ENCODE results near the gene NTM. TPM values are rescaled to one million over a fixed set of nuclear protein-coding genes. Genes with fewer than 3 reads are reported as not detected.
A peak's percentile ranks its signal among the peaks of the same experiment; 100 is the strongest.

The NTM gene
- total and polyA plus RNA-seq, 12 donors, result 0.26 to 11.5 (median 4.0) TPM

- DNase-seq, result no peak
- no peaks in the 10 kb centered on the region for H3K36me3 ChIP-seq (replicated peaks in 1 of 2)
- no peaks in the 10 kb centered on the region for H3K9me3 ChIP-seq (replicated peaks in 1 of 3)
- intact Hi-C loops (cut with DNase I), result no loop called here
- no peak for TF ChIP-seq CTCF (IDR thresholded peaks at IDR 0.05)
- no peak for TF ChIP-seq POLR2A (IDR thresholded peaks at IDR 0.05)
- no peak overlapping the region for H3K4me3 ChIP-seq
- H3K4me1 ChIP-seq (replicated peaks in 1 of 2), result no peaks in the 10 kb centered on the region
- H3K27me3 ChIP-seq, result no peaks in the 10 kb centered on the region
- WGBS, 4 donors, result 71 to 83% (median 79%) methylated on average over 5 of the region's 5 CpGs
- H3K27ac ChIP-seq, result no peak overlapping the region
Observed at GRCh38 chr11:131864228-131864627, 493.8 kb downstream of the NTM start.

DNA sequence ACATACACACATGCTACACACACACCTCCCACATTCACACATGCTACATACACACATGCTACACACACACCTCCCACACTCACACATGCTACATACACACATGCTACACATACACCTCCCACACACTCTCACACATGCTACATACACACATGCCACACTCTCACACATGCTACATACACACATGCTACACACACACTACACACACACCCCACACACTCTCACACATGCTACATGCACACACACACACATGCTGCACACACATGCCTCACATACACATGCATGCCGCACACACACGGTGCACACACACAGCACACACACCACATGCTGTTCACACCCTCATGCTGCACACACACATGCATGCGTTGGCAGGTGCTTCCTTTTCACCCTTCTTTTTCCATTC is 495.4 kb downstream of the NTM start:
- Histone ChIP-seq H3K27me3 (no peaks in the 10 kb centered on the region), H3K36me3 (replicated peaks in 1 of 2) (no peaks in the 10 kb centered on the region), H3K27ac (no peak overlapping the region), H3K4me3 (no peak overlapping the region), H3K9me3 (replicated peaks in 1 of 3) (no peaks in the 10 kb centered on the region), H3K4me1 (replicated peaks in 1 of 2) (no peaks in the 10 kb centered on the region)
- intact Hi-C loops (cut with DNase I), result no loop called here
- TF ChIP-seq POLR2A (IDR thresholded peaks at IDR 0.05), result no peak
- TF ChIP-seq CTCF (IDR thresholded peaks at IDR 0.05), result no peak
- no peak for DNase-seq
- 92 to 97% (median 93%) methylated on average over 3 of the region's 3 CpGs for WGBS, 4 donors

- DNase-seq, result no peak
- Histone ChIP-seq H3K4me3 (no peak overlapping the region), H3K9me3 (replicated peaks in 1 of 3) (no peaks in the 10 kb centered on the region), H3K27ac (no peak overlapping the region), H3K27me3 (no peaks in the 10 kb centered on the region), H3K4me1 (replicated peaks in 1 of 2) (no peaks in the 10 kb centered on the region), H3K36me3 (replicated peaks in 1 of 2) (no peaks in the 10 kb centered on the region)
- intact Hi-C loops (cut with DNase I), result no loop called here
- TF ChIP-seq POLR2A (IDR thresholded peaks at IDR 0.05) (no peak), CTCF (IDR thresholded peaks at IDR 0.05) (no peak)
- 78 to 85% (median 81%) methylated on average over 17 of the region's 17 CpGs for WGBS, 4 donors
Observed at GRCh38 chr11:131866535-131867400, 496.4 kb downstream of the NTM start.

DNA sequence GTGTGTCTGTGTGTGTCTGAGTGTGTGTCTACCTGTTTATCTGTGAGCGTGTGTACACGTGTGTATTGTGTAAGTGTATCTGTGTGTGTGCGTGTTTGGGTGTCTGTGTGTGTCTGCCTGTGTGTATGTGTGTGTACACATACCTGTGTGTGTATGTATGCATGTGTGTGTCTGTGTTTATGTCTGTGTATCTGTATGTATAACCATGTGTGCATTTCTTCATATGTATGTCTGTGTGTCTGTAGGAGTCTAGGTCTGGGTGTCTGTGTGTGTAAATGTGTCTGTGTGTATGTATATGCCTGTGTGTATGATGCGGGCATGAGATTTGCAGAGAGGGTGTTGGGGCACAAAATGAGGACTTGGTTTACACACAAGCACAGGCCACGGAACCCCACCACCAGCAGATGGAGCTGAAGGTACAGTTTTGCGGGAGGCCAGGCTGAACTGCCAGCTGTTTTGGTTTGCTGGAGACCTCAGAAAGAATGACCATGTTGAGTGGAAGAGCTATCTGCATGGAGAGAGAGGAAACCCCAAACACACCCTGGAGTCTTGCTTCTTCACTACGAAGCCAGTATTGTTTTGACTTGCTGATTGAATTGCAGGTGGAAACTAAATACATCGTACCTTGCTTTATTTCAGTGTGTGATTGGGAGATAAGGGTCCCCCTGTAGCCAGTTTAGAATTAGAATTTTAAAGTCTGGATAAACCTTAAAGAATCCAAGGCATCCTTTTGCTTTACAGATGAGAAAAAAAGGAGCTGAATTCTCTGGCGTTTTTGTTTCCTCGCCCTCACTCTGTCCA is 497.2 kb downstream of the NTM start:
- H3K4me3 ChIP-seq, result no peak overlapping the region
- no peaks in the 10 kb centered on the region for H3K36me3 ChIP-seq (replicated peaks in 1 of 2)
- no peak overlapping the region for H3K27ac ChIP-seq
- no peak for TF ChIP-seq POLR2A (IDR thresholded peaks at IDR 0.05)
- TF ChIP-seq CTCF (IDR thresholded peaks at IDR 0.05), result peak; percentile 33 to 64 (median 48)
- 55 to 64% (median 58%) methylated on average over 10 of the region's 10 CpGs for WGBS, 4 donors
- H3K4me1 ChIP-seq (replicated peaks in 1 of 2), result no peaks in the 10 kb centered on the region
- no peaks in the 10 kb centered on the region for H3K9me3 ChIP-seq (replicated peaks in 1 of 3)
- intact Hi-C loops (cut with DNase I), result no loop called here
- peak; percentile 47 to 78 (median 56) for DNase-seq
- no peaks in the 10 kb centered on the region for H3K27me3 ChIP-seq

Data from adrenal gland (tissue), 12 donors.